Tibial nerve (tissue), 4 donors: Measurements from ENCODE around the gene APLNR. TPM values are rescaled to one million over a fixed set of nuclear protein-coding genes. Genes with fewer than 3 reads are reported as not detected.

Experiments
- DNase-seq, 2 donors: peaks; one replicate each; pipeline ENCODE4 v3.0.0-alpha.2; 2019; ENCODE audit warnings: low spot score in 2 of 2
- H3K27ac ChIP-seq, 4 donors: fragments of 200-600 bp; sonication (generic) in 3 of 4; one replicate each; pipeline ENCODE4 v1.5.1; 2017 to 2019; ENCODE audit warnings: mild to moderate bottlenecking in 1 of 4
- H3K27me3 ChIP-seq, 2 donors: fragments of 200-600 bp; sonication (generic) in 1 of 2; one replicate each; pipeline versions ENCODE4 v1.5.1 to v1.6.0; 2017 to 2019
- H3K36me3 ChIP-seq, 3 donors: fragments of 200-600 bp; sonication (generic); one replicate each; pipeline ENCODE4 v1.5.1; 2018 to 2019
- H3K4me1 ChIP-seq, 4 donors: fragments of 200-600 bp; sonication (generic) in 3 of 4; one replicate each; pipeline ENCODE4 v1.5.1; 2017 to 2019
- H3K4me3 ChIP-seq, 4 donors: fragments of 200-600 bp; sonication (generic) in 3 of 4; one replicate each; pipeline ENCODE4 v1.5.1; 2017 to 2019; ENCODE audit warnings: mild to moderate bottlenecking in 1 of 4, moderate library complexity in 1 of 4
- H3K9me3 ChIP-seq, 4 donors: fragments of 200-600 bp; sonication (generic) in 3 of 4; one replicate each; pipeline ENCODE4 v1.5.1; 2017 to 2019
- EP300 ChIP-seq, 2 donors: sonication (generic); formaldehyde crosslinking; IDR thresholded peaks; one replicate each; pipeline ENCODE4 v1.6.1; 2017; ENCODE audit warnings: antibody characterized with exemption in 2 of 2, mild to moderate bottlenecking in 1 of 2
- POLR2A ChIP-seq, 2 donors: fragments of 450-650 bp; IDR thresholded peaks; one replicate each; pipeline ENCODE4 v1.6.1; 2017; ENCODE audit warnings: antibody characterized with exemption in 2 of 2, mild to moderate bottlenecking in 2 of 2, moderate library complexity in 2 of 2
- WGBS, 2 donors: methylation state at CpG; one replicate each; pipeline ENCODE4 v1.1.5; 2018; 5-methylcytosine and 5-hydroxymethylcytosine counted together
- total RNA-seq, 4 donors: library from RNA; depleted of rRNA; stranded (reverse); fragments of >200 nt; gene quantifications; one replicate each; pipeline ENCODE4 v1.1.0, GENCODE V29; 2016
- TF ChIP-seq, protein P1 (sequence below), 5 experiments: fragments of 200-600 bp in 3 of 5; fragments of 450-650 bp in 2 of 5; sonication (generic) in 3 of 5; IDR thresholded peaks; one replicate each; pipeline ENCODE4 v1.5.1; 2016 to 2019; ENCODE audit warnings: antibody characterized with exemption in 5 of 5, mild to moderate bottlenecking in 3 of 5, moderate library complexity in 2 of 5

The APLNR gene
- total RNA-seq, 4 donors from 2014 or later, result 0.63 to 12.9 (median 2.0) TPM

DNA sequence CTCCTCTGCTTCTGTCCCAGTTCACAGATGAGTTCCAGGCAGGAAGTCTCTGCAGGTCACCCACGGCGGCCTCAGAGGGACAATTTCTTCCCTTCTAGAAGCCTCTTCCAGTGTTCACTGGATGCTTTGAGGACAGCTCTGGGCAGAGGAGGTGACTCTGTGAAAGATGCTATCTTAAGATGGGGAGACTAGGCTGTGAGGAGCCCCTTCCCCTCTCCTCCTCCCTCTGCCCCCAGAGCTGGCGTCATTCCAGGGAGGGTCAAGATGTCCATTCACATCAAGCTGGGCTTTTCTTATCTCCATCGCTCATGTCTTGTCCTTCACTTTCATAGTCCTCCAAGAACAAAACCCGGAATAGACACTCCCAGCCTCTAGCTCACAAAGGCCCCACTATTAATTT, 3.3 kb downstream of the APLNR start:
- no peak for DNase-seq
- H3K27ac ChIP-seq, result no peak overlapping the region
- no peaks in the 10 kb centered on the region for H3K36me3 ChIP-seq
- no peaks in the 10 kb centered on the region for H3K9me3 ChIP-seq
- WGBS, 2 donors, result 49 to 57% methylated on average over 5 of the region's 5 CpGs
- peaks cover 0 to 6% (median 0%) of the 10 kb centered on the region in 4 donors for H3K4me1 ChIP-seq
- TF ChIP-seq POLR2A (IDR thresholded peaks at IDR 0.05) (no peak), EP300 (IDR thresholded peaks at IDR 0.05) (no peak)
- TF ChIP-seq, protein P1, sequence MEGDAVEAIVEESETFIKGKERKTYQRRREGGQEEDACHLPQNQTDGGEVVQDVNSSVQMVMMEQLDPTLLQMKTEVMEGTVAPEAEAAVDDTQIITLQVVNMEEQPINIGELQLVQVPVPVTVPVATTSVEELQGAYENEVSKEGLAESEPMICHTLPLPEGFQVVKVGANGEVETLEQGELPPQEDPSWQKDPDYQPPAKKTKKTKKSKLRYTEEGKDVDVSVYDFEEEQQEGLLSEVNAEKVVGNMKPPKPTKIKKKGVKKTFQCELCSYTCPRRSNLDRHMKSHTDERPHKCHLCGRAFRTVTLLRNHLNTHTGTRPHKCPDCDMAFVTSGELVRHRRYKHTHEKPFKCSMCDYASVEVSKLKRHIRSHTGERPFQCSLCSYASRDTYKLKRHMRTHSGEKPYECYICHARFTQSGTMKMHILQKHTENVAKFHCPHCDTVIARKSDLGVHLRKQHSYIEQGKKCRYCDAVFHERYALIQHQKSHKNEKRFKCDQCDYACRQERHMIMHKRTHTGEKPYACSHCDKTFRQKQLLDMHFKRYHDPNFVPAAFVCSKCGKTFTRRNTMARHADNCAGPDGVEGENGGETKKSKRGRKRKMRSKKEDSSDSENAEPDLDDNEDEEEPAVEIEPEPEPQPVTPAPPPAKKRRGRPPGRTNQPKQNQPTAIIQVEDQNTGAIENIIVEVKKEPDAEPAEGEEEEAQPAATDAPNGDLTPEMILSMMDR (IDR thresholded peaks at IDR 0.05), result no peak
- H3K4me3 ChIP-seq, result no peak overlapping the region
- peaks cover 0 to 26% of the 10 kb centered on the region in 2 donors for H3K27me3 ChIP-seq

DNA sequence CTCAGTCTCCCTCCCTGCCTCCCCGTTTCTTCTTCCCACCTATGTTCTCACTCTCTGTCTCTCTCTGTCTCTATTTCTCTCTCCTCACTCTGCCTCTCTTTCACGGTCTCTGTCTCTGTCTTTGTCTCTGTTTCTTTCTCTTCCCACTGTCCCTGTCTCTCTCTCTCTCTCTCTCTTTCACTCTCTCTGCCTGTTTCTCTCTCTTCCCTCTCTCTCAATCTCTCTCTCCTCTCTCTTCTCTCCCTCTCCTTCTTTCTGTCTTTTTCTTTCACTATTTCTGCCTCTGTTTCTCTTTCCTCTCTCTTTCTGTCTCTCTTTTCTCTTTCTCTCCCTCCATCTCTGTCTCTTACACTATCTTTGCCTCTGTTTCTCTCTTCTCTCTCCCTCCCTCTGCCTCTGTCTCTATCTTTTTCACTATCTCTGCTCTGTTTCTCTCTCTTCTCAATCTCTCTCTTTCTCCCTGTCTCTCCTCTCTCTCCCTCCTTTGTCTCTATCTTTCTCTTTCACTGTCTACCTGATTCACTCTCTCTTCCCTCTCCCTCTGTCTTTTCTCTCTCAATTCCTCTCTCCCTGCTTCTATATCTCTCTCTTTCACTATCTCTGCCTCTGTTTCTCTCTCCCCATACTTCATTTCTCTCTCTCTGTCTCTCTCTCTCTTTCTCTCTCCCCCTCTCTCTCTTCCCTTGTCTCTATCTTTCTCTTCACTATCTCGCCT, 5.4 kb downstream of the APLNR start:
- Histone ChIP-seq H3K36me3 (no peaks in the 10 kb centered on the region), H3K9me3 (no peaks in the 10 kb centered on the region), H3K4me1 (peaks cover 0 to 6% (median 0%) of the 10 kb centered on the region in 4 donors), H3K27ac (no peak overlapping the region), H3K27me3 (peaks cover 0 to 29% of the 10 kb centered on the region in 2 donors), H3K4me3 (no peak overlapping the region)
- TF ChIP-seq, protein P1 (IDR thresholded peaks at IDR 0.05), result no peak
- TF ChIP-seq POLR2A (IDR thresholded peaks at IDR 0.05), result no peak
- no peak for TF ChIP-seq EP300 (IDR thresholded peaks at IDR 0.05)
- 43% methylated on average over 3 of the region's 3 CpGs for WGBS, 2 donors
- DNase-seq, result no peak

DNA sequence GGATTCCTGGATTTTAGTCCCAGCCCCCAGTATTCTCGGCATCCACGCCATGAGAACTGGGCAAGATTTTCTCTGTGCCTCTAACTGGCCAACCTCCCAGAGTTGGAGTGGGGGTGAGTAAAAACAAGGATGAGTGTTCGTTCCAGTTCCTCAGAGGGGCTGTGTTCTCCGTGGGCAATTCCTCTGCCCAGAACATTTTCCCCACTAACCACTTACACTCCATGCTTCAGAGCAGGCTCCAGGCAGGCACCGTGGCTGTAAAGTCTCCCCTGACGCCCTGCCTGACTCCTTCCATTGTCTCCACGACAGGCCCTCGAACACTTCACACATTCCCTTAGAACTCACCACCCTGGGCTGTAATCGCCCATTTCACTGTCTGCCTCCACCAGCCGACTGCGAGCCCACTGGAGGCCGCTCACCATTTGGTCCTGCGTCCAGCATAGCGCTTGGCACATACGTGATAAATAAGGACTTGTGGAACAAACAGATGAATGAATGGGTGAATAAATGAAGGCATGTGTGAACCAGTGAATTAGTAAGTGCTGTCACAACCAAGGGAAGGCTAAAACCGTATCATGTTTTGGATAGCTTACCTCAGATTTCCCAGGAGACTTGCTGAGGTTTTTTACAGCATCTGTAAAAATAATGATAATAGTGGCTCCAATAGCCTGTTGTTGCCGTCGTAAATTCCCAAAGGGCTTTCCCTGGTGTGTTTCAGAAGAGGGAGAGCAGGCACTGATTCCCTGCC, 6.1 kb downstream of the APLNR start:
- H3K4me3 ChIP-seq, result no peak overlapping the region
- H3K9me3 ChIP-seq, result no peaks in the 10 kb centered on the region
- WGBS, 2 donors, result 26% methylated on average over 18 of the region's 18 CpGs
- TF ChIP-seq, protein P1 (IDR thresholded peaks at IDR 0.05), result no peak
- TF ChIP-seq EP300 (IDR thresholded peaks at IDR 0.05) (no peak), POLR2A (IDR thresholded peaks at IDR 0.05) (no peak)
- H3K36me3 ChIP-seq, result no peaks in the 10 kb centered on the region
- peaks cover 0 to 21% of the 10 kb centered on the region in 2 donors for H3K27me3 ChIP-seq
- H3K4me1 ChIP-seq, result peaks cover 0 to 6% (median 0%) of the 10 kb centered on the region in 4 donors
- no peak for DNase-seq
- H3K27ac ChIP-seq, result no peak overlapping the region

DNA sequence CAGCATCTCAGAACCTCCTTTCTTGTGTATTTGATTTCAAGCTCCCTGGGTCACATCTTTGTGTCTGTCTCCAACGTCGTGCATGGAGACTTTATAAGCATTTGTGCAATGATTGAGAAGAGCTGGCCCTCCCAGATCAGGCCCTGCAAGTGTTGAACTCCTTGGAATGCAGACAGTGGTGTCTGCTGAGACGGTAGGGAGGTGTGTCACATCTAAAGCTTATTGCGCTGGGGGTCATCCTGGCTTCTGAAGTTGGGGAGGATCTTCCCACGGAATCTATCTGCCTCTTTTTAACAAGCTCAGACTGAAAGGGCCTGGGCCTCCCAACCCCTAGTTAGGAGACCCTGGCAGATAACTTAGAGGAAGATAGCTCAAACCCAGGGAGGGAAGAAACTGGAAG, 6.7 kb downstream of the APLNR start:
- no peak for DNase-seq
- Histone ChIP-seq H3K27me3 (peaks cover 0 to 18% of the 10 kb centered on the region in 2 donors), H3K27ac (no peak overlapping the region), H3K4me1 (peaks cover 0 to 6% (median 0%) of the 10 kb centered on the region in 4 donors), H3K4me3 (no peak overlapping the region), H3K9me3 (no peaks in the 10 kb centered on the region), H3K36me3 (no peaks in the 10 kb centered on the region)
- no peak for TF ChIP-seq EP300 (IDR thresholded peaks at IDR 0.05)
- TF ChIP-seq POLR2A (IDR thresholded peaks at IDR 0.05), result no peak
- TF ChIP-seq, protein P1 (IDR thresholded peaks at IDR 0.05), result no peak
- WGBS, 2 donors, result 43 to 49% methylated on average over 5 of the region's 5 CpGs

DNA sequence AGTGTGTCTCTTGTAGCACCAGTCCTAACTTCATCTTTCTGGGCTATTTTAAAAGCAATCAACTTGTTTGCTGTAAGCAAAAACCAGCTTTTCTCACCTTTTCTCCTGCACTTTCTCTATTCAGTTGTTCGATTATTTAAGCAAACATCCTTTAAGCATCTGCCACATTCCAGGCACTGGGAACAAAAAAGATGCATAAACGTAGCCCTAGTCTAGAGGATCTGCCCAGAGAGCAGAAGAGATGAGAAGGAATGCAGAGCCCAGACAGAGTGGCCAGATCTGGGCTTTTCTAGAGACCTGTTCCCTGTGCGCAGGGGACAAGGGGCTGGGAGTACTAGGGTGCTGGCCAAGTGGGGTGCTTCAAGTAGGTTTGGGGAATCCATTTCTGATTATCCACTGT, 8.4 kb downstream of the APLNR start:
- H3K4me1 ChIP-seq, result peaks cover 0 to 6% (median 0%) of the 10 kb centered on the region in 4 donors
- no peak overlapping the region for H3K4me3 ChIP-seq
- no peak for TF ChIP-seq POLR2A (IDR thresholded peaks at IDR 0.05)
- no peak for TF ChIP-seq EP300 (IDR thresholded peaks at IDR 0.05)
- TF ChIP-seq, protein P1 (IDR thresholded peaks at IDR 0.05), result no peak
- H3K9me3 ChIP-seq, result no peaks in the 10 kb centered on the region
- 81 to 86% methylated on average over 3 of the region's 3 CpGs for WGBS, 2 donors
- H3K36me3 ChIP-seq, result no peaks in the 10 kb centered on the region
- peaks cover 0 to 18% of the 10 kb centered on the region in 2 donors for H3K27me3 ChIP-seq
- no peak overlapping the region for H3K27ac ChIP-seq
- DNase-seq, result no peak
